B cell (primary cell): ENCODE data around the gene PPFIA4. TPM values are rescaled to one million over a fixed set of nuclear protein-coding genes. Genes with fewer than 3 reads are reported as not detected.

Experiments
- ATAC-seq: fragments of 200-7000 bp; cut with Tn5 transposase; one replicate; pipeline ENCODE4 v1.10.0; 2021; ENCODE audit warnings: low read depth, mild to moderate bottlenecking, moderate number of reproducible peaks, moderate library complexity
- CTCF ChIA-PET: fragments of 350-600 bp; sonication (Branson Sonifier 250); formaldehyde crosslinking; loops from one replicate; lab custom pipeline; 2021; ENCODE audit warnings: antibody characterized with exemption, inconsistent platforms; lab: Charles Lee
- POLR2A ChIA-PET: fragments of 350-600 bp; sonication (Branson Sonifier 250); formaldehyde crosslinking; loops from one replicate; lab custom pipeline; 2021; ENCODE audit warnings: antibody characterized with exemption; lab: Charles Lee
- DNase-seq: peaks from one replicate; pipeline ENCODE4 v3.0.0; 2013
- H2AFZ ChIP-seq: 2 replicates; pipeline ENCODE4 v1.6.1; 2012; ENCODE audit warnings: mild to moderate bottlenecking, low read depth, low read length; ENCODE audit not compliant: insufficient read depth, poor library complexity, severe bottlenecking
- H3K27ac ChIP-seq, 2 donors: 1 replicate in 1 of 2; 2 replicates in 1 of 2; pipeline ENCODE4 v1.5.1; 2012 to 2013; ENCODE audit warnings: low read length in 2 of 2, mild to moderate bottlenecking in 2 of 2, moderate library complexity in 1 of 2
- H3K27me3 ChIP-seq, 4 experiments: fragments of 200-600 bp in 1 of 4; sonication (generic) in 1 of 4; replicated peaks in 1 of 4; 1 replicate in 2 of 4; 2 replicates in 2 of 4; pipeline versions ENCODE4 v1.6.1 to v1.7.0; 2013 to 2016; ENCODE audit warnings: low read length in 3 of 4, mild to moderate bottlenecking in 2 of 4, mixed read lengths in 1 of 4, moderate library complexity in 1 of 4; ENCODE audit not compliant: insufficient read depth in 4 of 4, control insufficient read depth in 3 of 4; ENCODE audit errors: control extremely low read depth in 1 of 4
- H3K36me3 ChIP-seq, 2 experiments: replicated peaks in 1 of 2; 1 replicate in 1 of 2; 2 replicates in 1 of 2; pipeline versions ENCODE4 v1.6.1 to v1.7.1; 2013; ENCODE audit warnings: low read length in 1 of 2; ENCODE audit not compliant: insufficient read depth in 2 of 2, control insufficient read depth in 1 of 2; ENCODE audit errors: control extremely low read depth in 1 of 2, extremely low read depth in 1 of 2
- H3K4me1 ChIP-seq, 2 donors: fragments of 200-600 bp in 1 of 2; sonication (generic) in 1 of 2; 1 replicate in 1 of 2; 2 replicates in 1 of 2; pipeline versions ENCODE4 v1.5.1 to v1.6.1; 2013 to 2017; ENCODE audit warnings: low read length in 2 of 2; ENCODE audit not compliant: control insufficient read depth in 2 of 2, insufficient read depth in 2 of 2
- H3K4me2 ChIP-seq: replicated peaks from 2 replicates; pipeline ENCODE3; 2012; ENCODE audit warnings: mild to moderate bottlenecking, low read depth, low read length; ENCODE audit not compliant: poor library complexity, severe bottlenecking
- H3K4me3 ChIP-seq, 5 experiments: fragments of 200-600 bp in 1 of 5; sonication (generic) in 1 of 5; 1 replicate in 3 of 5; 2 replicates in 2 of 5; pipeline versions ENCODE4 v1.5.1 to v1.7.0; 2011 to 2016; ENCODE audit warnings: low read length in 4 of 5, mild to moderate bottlenecking in 4 of 5, low read depth in 2 of 5, control low read depth in 1 of 5, moderate library complexity in 1 of 5; ENCODE audit not compliant: insufficient read depth in 1 of 5; ENCODE audit errors: control extremely low read depth in 1 of 5, extremely low read depth in 1 of 5
- H3K79me2 ChIP-seq: fragments of 200-600 bp; sonication (generic); one replicate; pipeline ENCODE4 v1.6.0; 2016; ENCODE audit warnings: low read length; ENCODE audit not compliant: control insufficient read depth, insufficient read depth
- H3K9ac ChIP-seq: fragments of 200-600 bp; sonication (generic); 2 replicates; pipeline ENCODE4 v1.6.1; 2017; ENCODE audit warnings: mild to moderate bottlenecking, low read length, moderate library complexity
- H3K9me3 ChIP-seq, 3 donors: one replicate each; pipeline versions ENCODE4 v1.6.1 to v1.7.1; 2013; ENCODE audit warnings: low read length in 2 of 3; ENCODE audit not compliant: control insufficient read depth in 2 of 3, insufficient read depth in 1 of 3; ENCODE audit errors: control extremely low read depth in 1 of 3
- H4K20me1 ChIP-seq: 2 replicates; pipeline ENCODE4 v1.6.0; 2012; ENCODE audit warnings: mild to moderate bottlenecking, low read length; ENCODE audit not compliant: insufficient read depth, control insufficient read depth, poor library complexity, severe bottlenecking
- H3K27ac Mint-ChIP-seq: one replicate; pipeline ENCODE4 v1.8.0; 2021; ENCODE audit warnings: mixed read lengths
- H3K27me3 Mint-ChIP-seq: one replicate; pipeline ENCODE4 v1.8.0; 2021; ENCODE audit warnings: mixed read lengths
- H3K4me1 Mint-ChIP-seq: one replicate; pipeline ENCODE4 v1.8.0; 2021; ENCODE audit warnings: mixed read lengths
- H3K4me3 Mint-ChIP-seq: one replicate; pipeline ENCODE4 v1.8.0; 2021; ENCODE audit warnings: mixed read lengths
- H3K9me3 Mint-ChIP-seq: one replicate; pipeline ENCODE4 v1.8.0; 2022; ENCODE audit warnings: mixed read lengths; ENCODE audit not compliant: insufficient read depth
- EZH2 ChIP-seq: IDR thresholded peaks from 2 replicates; pipeline ENCODE4 v1.6.1; 2012; ENCODE audit warnings: borderline replicate concordance, low read depth, mild to moderate bottlenecking, moderate library complexity, low read length; ENCODE audit not compliant: insufficient read depth, poor library complexity, severe bottlenecking
- WGBS: methylation state at CpG from one replicate; pipeline ENCODE4 v1.1.5; 2013; ENCODE audit warnings: missing lambda C conversion rate; ENCODE audit not compliant: insufficient coverage; 5-methylcytosine and 5-hydroxymethylcytosine counted together
- intact Hi-C: fragments of 100-400 bp; cut with micrococcal nuclease; formaldehyde crosslinking; loops from one replicate; pipeline ENCODE4 v1.10.0; 2022
- polyA plus RNA-seq: library from polyadenylated mRNA; depleted of rRNA; stranded (reverse); fragments of >200 nt; gene quantifications from 2 replicates; pipeline ENCODE4 v1.2.3, GENCODE V29; 2012
- total RNA-seq, 2 donors: library from RNA; stranded (reverse); fragments of 120-200 nt in 1 of 2; gene quantifications; 1 replicate in 1 of 2; 2 replicates in 1 of 2; pipeline versions ENCODE4 v1.2.3 to v1.2.4, GENCODE V29; 2013 to 2022
- TF ChIP-seq, protein P1 (sequence below): fragments of 200-600 bp; IDR thresholded peaks from one replicate; pipeline ENCODE4 v1.8.0; 2022; ENCODE audit warnings: antibody characterized with exemption, mild to moderate bottlenecking

PPFIA4 gene
- total and polyA plus RNA-seq, 2 donors (not counting 1 experiment from before 2014, with no cell fraction given): 0.09 to 0.62 TPM

DNA sequence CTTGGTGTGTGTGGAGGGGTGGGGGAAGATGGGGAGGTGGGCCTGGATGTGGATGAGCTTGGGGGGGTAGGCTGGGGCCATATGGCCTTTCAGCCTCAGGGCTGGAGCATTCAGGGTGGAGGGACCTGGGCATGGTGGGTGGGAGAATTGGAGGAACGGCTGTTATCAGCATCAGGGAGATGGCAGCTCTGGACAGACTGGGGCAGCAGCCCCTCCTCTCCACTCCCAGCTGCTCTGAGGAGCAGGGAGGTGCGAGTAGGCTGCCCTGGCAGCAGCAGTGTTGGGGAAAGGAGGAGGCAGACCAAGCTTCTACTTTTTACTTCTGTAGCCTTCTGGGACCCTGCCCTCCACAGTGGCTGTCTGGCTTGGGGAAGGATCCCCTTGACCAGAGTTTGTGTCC, 10.2 kb downstream of the PPFIA4 start:
- ChIA-PET POLR2A (interaction anchor here (0.7 kb wide), 2 partner anchors 195 to 1994 kb away, joined by 5 to 6 read pairs; no protein-coding TSS in a partner anchor), CTCF (interaction anchor here (0.6 to 1.6 kb wide), 3 partner anchors 12 to 1153 kb away, joined by 3 to 5 read pairs (median 3); no protein-coding TSS in a partner anchor)
- intact Hi-C loops: no loop called here
- Mint-ChIP-seq H3K4me1 (peaks cover 1% of the 10 kb centered on the region), H3K9me3 (no peaks in the 10 kb centered on the region), H3K27me3 (peaks cover 12% of the 10 kb centered on the region), H3K4me3 (no peak overlapping the region), H3K27ac (no peak overlapping the region)
- Histone ChIP-seq H3K4me1 (peaks cover 0 to 2% of the 10 kb centered on the region in 2 donors), H3K9ac (no peak overlapping the region), H3K27ac (no peak overlapping the region), H3K4me2 (no peak overlapping the region), H4K20me1 (no peaks in the 10 kb centered on the region), H3K27me3 (peaks cover 0 to 13% (median 2%) of the 10 kb centered on the region in 4 experiments), H3K79me2 (no peaks in the 10 kb centered on the region), H2AFZ (no peak overlapping the region), H3K4me3 (no peak overlapping the region), H3K9me3 (no peaks in the 10 kb centered on the region), H3K36me3 (no peaks in the 10 kb centered on the region)
- DNase-seq (no peak), ATAC-seq (no peak)
- no peak for TF ChIP-seq EZH2
- TF ChIP-seq, protein P1, sequence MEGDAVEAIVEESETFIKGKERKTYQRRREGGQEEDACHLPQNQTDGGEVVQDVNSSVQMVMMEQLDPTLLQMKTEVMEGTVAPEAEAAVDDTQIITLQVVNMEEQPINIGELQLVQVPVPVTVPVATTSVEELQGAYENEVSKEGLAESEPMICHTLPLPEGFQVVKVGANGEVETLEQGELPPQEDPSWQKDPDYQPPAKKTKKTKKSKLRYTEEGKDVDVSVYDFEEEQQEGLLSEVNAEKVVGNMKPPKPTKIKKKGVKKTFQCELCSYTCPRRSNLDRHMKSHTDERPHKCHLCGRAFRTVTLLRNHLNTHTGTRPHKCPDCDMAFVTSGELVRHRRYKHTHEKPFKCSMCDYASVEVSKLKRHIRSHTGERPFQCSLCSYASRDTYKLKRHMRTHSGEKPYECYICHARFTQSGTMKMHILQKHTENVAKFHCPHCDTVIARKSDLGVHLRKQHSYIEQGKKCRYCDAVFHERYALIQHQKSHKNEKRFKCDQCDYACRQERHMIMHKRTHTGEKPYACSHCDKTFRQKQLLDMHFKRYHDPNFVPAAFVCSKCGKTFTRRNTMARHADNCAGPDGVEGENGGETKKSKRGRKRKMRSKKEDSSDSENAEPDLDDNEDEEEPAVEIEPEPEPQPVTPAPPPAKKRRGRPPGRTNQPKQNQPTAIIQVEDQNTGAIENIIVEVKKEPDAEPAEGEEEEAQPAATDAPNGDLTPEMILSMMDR: no peak
- no CpG with 5 or more reads among the region's 2 CpGs for WGBS

DNA sequence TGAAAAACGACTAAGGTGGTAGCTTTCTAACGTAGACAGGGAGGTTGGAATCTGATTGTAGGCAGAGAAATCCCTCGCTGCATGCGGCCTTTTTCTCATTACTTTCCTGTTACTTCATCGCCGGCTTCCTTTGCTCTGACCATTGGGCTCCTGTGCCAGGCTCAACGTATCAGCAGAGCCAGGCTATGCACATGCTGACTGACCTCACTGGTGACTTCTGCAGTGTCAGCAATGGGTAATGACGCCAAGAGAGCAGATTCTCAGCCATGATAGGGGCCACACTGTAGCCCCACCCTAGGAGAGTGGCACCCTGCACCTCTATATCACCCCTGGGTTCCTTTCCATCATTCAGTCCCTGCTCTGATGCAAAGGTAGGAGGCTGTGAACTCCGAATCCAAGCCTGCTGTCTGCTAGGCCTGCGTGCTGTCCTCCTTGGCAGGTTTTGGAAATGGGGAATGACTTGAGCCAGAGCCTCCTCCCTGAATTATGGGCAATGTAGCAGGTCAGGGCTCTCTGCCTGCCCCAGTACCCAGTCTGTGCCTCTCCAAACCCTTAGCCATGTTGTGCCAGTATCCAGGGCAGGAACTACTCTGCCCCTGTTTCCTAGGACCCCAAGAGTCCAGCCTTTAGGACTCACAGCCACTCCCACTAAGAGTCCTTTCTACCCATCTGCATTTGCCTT, 11.4 kb downstream of the PPFIA4 start:
- Histone ChIP-seq H3K36me3 (no peaks in the 10 kb centered on the region), H4K20me1 (no peaks in the 10 kb centered on the region), H3K27ac (no peak overlapping the region), H3K4me1 (peaks cover 0 to 2% of the 10 kb centered on the region in 2 donors), H2AFZ (no peak overlapping the region), H3K9me3 (no peaks in the 10 kb centered on the region), H3K9ac (no peak overlapping the region), H3K4me2 (no peak overlapping the region), H3K27me3 (peaks cover 0 to 13% (median 2%) of the 10 kb centered on the region in 4 experiments), H3K79me2 (no peaks in the 10 kb centered on the region), H3K4me3 (no peak overlapping the region)
- no peak for ATAC-seq
- POLR2A ChIA-PET: no interaction called here
- H3K27me3 Mint-ChIP-seq: peaks cover 12% of the 10 kb centered on the region
- H3K9me3 Mint-ChIP-seq: no peaks in the 10 kb centered on the region
- peaks cover 1% of the 10 kb centered on the region for H3K4me1 Mint-ChIP-seq
- H3K27ac Mint-ChIP-seq: no peak overlapping the region
- H3K4me3 Mint-ChIP-seq: no peak overlapping the region
- intact Hi-C loops: no loop called here
- TF ChIP-seq EZH2: no peak
- TF ChIP-seq, protein P1: no peak
- no peak for DNase-seq
- 94% methylated on average over 9 of the region's 10 CpGs for WGBS
- CTCF ChIA-PET: interaction anchor here (1.0 to 5.8 kb wide), 3 partner anchors 13 to 178 kb away, joined by 3 to 135 read pairs (median 5); no protein-coding TSS in a partner anchor
